Measurements from ENCODE around the gene NFE2L2. TPM values are rescaled to one million over a fixed set of nuclear protein-coding genes. Genes with fewer than 3 reads are reported as not detected.
"Not testable (repeated sequence)": the region's sequence is repeated elsewhere in the genome, so short reads cannot be mapped to it uniquely, and the experiment has no call there.

The NFE2L2 gene
- total RNA-seq, 4 donors from 2014 or later = 55.5 to 111 (median 89.2) TPM

DNA sequence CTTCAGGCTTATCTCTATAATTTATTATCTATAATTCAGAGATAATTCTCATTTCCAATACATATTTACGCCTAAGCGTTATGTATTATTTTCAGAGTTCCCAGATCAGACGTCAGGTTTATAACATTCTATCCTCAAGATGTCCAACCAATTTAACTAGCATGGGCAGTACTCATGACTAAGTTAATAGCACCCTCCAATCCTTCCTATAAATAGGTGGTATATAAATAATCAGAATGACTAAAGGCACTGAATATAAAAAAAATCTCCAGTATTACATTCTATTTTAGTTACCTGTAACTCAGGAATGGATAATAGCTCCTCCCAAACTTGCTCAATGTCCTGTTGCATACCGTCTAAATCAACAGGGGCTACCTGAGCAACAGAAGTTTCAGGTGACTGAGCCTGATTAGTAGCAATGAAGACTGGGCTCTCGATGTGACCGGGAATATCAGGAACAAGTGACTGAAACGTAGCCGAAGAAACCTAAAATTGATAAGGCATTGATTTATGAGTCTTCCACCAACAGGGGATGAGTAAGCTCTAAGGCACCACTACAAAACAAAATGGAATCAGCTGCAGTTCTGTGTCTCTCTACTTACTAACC is 32.3 kb downstream of the NFE2L2 start:
- no peaks in the 10 kb centered on the region for H3K9me3 ChIP-seq
- no peaks in the 10 kb centered on the region for H3K27me3 ChIP-seq
- TF ChIP-seq POLR2AphosphoS5 (IDR thresholded peaks at IDR 0.05) (no peak), POLR2A (IDR thresholded peaks at IDR 0.05) (no peak), CTCF (IDR thresholded peaks at IDR 0.05) (no peak), EP300 (IDR thresholded peaks at IDR 0.05) (no peak)
- H3K27ac ChIP-seq = no peak overlapping the region
- peaks cover 0 to 75% (median 0%) of the 10 kb centered on the region in 3 donors for H3K4me1 ChIP-seq
- ATAC-seq = no peak
- H3K4me3 ChIP-seq = no peak overlapping the region
- peaks cover 8 to 65% of the 10 kb centered on the region in 2 donors for H3K36me3 ChIP-seq
- 79 to 92% methylated on average over 7 to 8 of the region's 8 CpGs for WGBS, 2 donors (ENCODE audit: low coverage in 1 of 2)

- Histone ChIP-seq H3K4me3 (no peak overlapping the region), H3K36me3 (peaks cover 8 to 65% of the 10 kb centered on the region in 2 donors), H3K9me3 (no peaks in the 10 kb centered on the region), H3K4me1 (peaks cover 0 to 71% (median 0%) of the 10 kb centered on the region in 3 donors), H3K27me3 (no peaks in the 10 kb centered on the region), H3K27ac (no peak overlapping the region)
- 83 to 100% methylated on average over 1 to 3 of the region's 3 CpGs for WGBS, 2 donors (ENCODE audit: low coverage in 1 of 2)
- TF ChIP-seq EP300 (IDR thresholded peaks at IDR 0.05) = no peak
- TF ChIP-seq POLR2AphosphoS5 (IDR thresholded peaks at IDR 0.05) = peak; percentile 6
- ATAC-seq = no peak
These were observed 33.3 kb downstream of the NFE2L2 start for GRCh38 chr2:177231270-177231669.

GRCh38 chr2:177229442-177230242 is 34.9 kb downstream of the NFE2L2 start:
- H3K27ac ChIP-seq = peak overlapping the region in 2 of 4 donors; percentile 2 to 26
- H3K36me3 ChIP-seq = peaks cover 11 to 66% of the 10 kb centered on the region in 2 donors
- H3K4me3 ChIP-seq = no peak overlapping the region
- ATAC-seq = no peak
- TF ChIP-seq CTCF (IDR thresholded peaks at IDR 0.05) (no peak), POLR2AphosphoS5 (IDR thresholded peaks at IDR 0.05) (peak; percentile 14)
- 91 to 100% methylated on average over 4 to 7 of the region's 8 CpGs for WGBS, 2 donors (ENCODE audit: low coverage in 1 of 2)
- peaks cover 0 to 55% (median 0%) of the 10 kb centered on the region in 3 donors for H3K4me1 ChIP-seq
- no peaks in the 10 kb centered on the region for H3K27me3 ChIP-seq
- no peaks in the 10 kb centered on the region for H3K9me3 ChIP-seq

- H3K27ac ChIP-seq = peak overlapping the region in 1 of 4 donors; percentile 42
- no peak for ATAC-seq
- no peaks in the 10 kb centered on the region for H3K27me3 ChIP-seq
- no peaks in the 10 kb centered on the region for H3K9me3 ChIP-seq
- H3K4me3 ChIP-seq = no peak overlapping the region
- TF ChIP-seq EP300 (IDR thresholded peaks at IDR 0.05) = no peak
- TF ChIP-seq POLR2AphosphoS5 (IDR thresholded peaks at IDR 0.05) = no peak
- TF ChIP-seq CTCF (IDR thresholded peaks at IDR 0.05) = no peak
- TF ChIP-seq POLR2A (IDR thresholded peaks at IDR 0.05) = no peak
- WGBS, 2 donors (ENCODE audit: low coverage in 1 of 2) = 73 to 81% methylated on average over 2 of the region's 2 CpGs
- peaks cover 0 to 49% (median 0%) of the 10 kb centered on the region in 3 donors for H3K4me1 ChIP-seq
- H3K36me3 ChIP-seq = peaks cover 5 to 56% of the 10 kb centered on the region in 2 donors
These were observed 38.6 kb downstream of the NFE2L2 start for GRCh38 chr2:177225965-177226360.

DNA sequence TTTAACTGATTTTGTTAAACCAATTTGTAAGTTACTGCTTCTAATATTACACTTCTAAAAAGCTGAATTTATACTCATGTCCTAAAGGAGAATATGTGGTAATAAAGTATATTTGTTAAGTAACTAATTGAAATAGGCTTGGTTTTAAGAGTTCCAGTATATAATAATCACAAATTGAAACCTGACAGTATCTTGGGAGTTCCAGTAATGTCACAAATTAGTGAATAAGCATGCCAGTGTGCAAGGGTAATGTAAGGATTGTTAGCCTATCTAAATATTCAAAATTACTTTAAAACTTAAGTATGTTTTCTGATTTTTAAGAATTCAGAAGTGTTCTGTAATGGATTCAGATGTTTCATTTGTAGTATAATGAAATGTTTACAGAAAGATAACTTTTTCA is 41.1 kb downstream of the NFE2L2 start:
- ATAC-seq, H3K4me3 ChIP-seq, H3K27me3 ChIP-seq, H3K9me3 ChIP-seq, H3K27ac ChIP-seq: not testable (repeated sequence)
- H3K36me3 ChIP-seq = peaks cover 10 to 63% of the 10 kb centered on the region in 2 donors
- H3K4me1 ChIP-seq = peaks cover 0 to 47% (median 2%) of the 10 kb centered on the region in 3 donors

GRCh38 chr2:177221970-177222369 is 42.6 kb downstream of the NFE2L2 start:
- ATAC-seq = no peak
- Histone ChIP-seq H3K27me3 (no peaks in the 10 kb centered on the region), H3K9me3 (no peaks in the 10 kb centered on the region), H3K27ac (no peak overlapping the region), H3K36me3 (peaks cover 20 to 74% of the 10 kb centered on the region in 2 donors), H3K4me1 (peaks cover 0 to 48% (median 8%) of the 10 kb centered on the region in 3 donors), H3K4me3 (no peak overlapping the region)
- TF ChIP-seq EP300 (IDR thresholded peaks at IDR 0.05) (no peak), POLR2AphosphoS5 (IDR thresholded peaks at IDR 0.05) (no peak), POLR2A (IDR thresholded peaks at IDR 0.05) (no peak), CTCF (IDR thresholded peaks at IDR 0.05) (no peak)
- WGBS, 2 donors (ENCODE audit: low coverage in 1 of 2) = 72 to 77% methylated on average over 3 of the region's 3 CpGs
